GM21526 (cell line): ENCODE data around the gene HECTD4.
"Not testable (repeated sequence)": the region's sequence is repeated elsewhere in the genome, so short reads cannot be mapped to it uniquely, and the experiment has no call there.

ENCODE experiments used
- ATAC-seq: cut with Tn5 transposase; IDR thresholded peaks from one replicate; pipeline ENCODE4 v1.9.1; 2021; ENCODE audit warnings: moderate library complexity; ENCODE audit not compliant: unreplicated experiment, low FRiP score

Gene HECTD4

GRCh38 chr12:112165624-112166023 lies 216.6 kb downstream of the HECTD4 start:
- no peak for ATAC-seq

DNA sequence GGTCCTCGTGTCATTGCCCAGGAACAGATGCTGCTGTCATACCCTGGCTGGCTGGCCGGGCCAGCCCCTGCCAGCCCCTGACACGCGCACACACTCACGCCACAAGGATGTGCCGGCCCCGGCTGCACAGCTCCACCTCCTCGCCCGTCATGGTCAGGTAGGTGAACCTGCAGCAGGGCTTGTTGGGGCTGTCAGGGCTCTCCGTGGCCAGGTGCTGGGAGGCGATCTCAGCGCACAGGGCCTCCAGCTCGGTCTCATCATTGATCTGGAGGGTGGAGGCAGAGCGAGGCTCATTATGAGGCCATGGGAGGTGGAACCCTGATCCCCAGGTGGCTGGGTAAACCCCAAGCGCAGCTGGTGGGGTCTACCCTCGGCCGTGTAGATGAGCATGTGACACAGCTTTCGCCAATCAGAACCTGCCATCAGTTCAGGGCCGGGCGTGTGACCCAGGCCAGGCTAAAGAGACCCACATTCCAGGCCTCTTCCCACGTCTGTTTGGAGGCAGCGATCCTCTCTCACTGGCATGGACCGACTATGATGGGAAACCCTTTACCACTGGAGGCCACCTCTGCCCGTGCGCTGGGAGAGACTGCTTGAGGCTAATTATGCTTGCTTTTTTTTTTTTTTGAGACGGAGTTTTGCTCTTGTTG lies 218.1 kb downstream of the HECTD4 start:
- no peak for ATAC-seq

- ATAC-seq = no peak
These were observed 218.7 kb downstream of the HECTD4 start for GRCh38 chr12:112163471-112163991.

DNA sequence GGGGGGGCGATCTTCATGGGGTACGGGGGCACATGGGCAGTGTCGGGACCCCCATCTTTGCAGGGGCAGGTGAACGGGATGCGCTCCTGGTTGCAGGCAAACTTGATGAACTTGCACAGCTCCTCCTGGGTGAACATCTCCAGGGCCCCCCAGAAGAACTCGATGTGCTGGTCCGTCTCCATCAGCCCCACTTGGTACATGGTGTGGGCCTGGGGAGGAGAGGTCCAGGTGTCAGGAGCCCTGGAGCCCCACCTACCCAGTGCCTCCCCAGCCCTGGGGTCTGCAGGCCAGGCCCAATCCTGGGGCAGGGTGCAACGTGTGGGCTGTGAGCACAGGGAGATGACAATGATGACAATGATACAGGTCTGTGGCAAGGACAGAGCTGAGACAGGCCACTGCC lies 219.2 kb downstream of the HECTD4 start:
- ATAC-seq = no peak

DNA sequence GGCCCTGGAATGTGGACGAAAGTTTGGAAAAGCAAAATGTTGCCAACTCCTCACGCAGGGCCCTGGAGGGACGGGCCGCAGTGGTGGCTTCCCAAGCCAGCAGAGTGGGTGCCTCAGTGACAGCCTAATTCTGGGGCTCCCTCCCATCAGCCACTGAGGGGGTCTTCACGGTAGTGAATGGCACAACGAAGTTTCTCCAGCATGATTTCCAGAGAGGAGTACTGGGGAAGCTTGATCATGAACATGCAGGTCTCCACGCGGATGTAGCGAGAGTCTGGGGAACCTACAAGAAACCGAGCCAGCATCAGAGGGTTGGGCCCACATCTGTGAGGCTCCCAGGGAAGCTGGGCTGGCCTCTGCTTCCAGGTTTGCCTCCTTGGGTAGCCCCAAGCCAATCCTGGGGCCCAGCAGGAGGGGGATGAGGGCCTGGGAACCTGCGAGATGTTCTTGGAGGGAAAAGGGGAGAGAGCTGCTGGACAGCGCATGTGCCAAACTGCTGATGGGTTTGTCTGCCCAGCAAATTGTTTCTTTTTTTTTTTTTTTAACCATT lies 219.9 kb downstream of the HECTD4 start:
- no peak for ATAC-seq

- ATAC-seq = no peak
These were observed 220.5 kb downstream of the HECTD4 start for GRCh38 chr12:112161711-112162110.

GRCh38 chr12:112160611-112161010 lies 221.6 kb downstream of the HECTD4 start:
- no peak for ATAC-seq

DNA sequence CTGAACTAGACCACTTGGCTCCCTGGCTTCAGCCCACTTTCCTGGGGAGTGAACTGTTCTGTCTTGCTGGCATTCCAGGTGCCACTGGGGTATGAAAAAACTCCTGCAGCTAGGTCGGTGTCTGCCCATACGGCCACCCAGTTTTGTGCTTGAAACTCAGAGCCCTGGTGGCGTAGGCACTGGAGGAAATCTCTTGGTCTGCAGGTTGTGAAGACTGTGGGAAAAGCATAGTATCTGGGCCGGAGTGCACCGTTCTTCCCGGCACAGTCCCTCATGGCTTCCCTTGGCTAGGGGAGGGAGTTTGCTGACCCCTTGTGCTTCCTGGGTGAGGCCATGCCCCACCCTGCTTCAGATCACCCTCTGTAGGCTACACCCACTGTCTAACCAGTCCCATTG lies 223.1 kb downstream of the HECTD4 start:
- ATAC-seq = no peak

GRCh38 chr12:112158461-112159145 lies 223.6 kb downstream of the HECTD4 start:
- not testable (repeated sequence) for ATAC-seq

DNA sequence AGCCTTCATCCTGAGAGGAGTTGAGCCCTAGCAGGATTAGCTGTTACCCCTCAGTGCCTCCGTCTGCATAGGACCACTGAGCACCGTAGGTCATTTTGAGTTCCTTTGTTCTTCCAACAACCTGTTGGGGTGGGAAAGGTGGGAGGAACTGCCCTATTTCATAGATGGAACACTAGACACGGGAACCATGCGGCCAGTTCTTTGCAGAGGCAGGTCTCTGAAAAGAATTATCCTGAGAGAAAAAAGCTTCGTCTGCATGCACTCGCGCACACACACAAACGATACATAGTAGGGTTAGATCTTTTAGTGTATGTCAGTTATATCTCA lies 228.4 kb downstream of the HECTD4 start:
- no peak for ATAC-seq

- no peak for ATAC-seq
These were observed 228.9 kb downstream of the HECTD4 start for GRCh38 chr12:112153181-112153892.

- no peak for ATAC-seq
These were observed 230.3 kb downstream of the HECTD4 start for GRCh38 chr12:112151766-112152541.

- ATAC-seq = no peak
These were observed 232.6 kb downstream of the HECTD4 start for GRCh38 chr12:112149596-112149995.

DNA sequence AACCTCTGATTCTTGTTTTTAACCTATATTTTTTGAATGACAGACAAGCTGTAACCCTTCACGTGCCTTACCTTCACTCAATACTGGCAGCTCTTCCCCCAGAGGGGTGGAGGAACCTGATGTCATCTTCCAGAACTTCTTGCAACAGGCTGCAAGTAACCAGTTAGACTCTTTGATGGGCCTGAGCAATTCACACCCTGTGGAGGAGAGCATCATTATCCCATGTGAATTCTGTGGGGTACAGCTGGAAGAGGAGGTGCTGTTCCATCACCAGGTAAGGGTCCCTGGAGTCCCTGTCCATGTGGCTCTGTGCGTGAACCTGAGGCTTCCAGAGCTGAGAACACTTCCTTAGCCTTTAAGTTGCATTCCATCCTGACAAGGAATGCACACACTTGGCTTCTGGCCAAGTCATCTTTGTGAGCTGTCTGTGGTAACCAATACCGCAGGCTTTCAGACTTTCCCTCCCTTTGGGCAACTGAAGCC lies 234.2 kb downstream of the HECTD4 start:
- ATAC-seq = no peak

- no peak for ATAC-seq
These were observed 236.1 kb downstream of the HECTD4 start for GRCh38 chr12:112146123-112146522.

DNA sequence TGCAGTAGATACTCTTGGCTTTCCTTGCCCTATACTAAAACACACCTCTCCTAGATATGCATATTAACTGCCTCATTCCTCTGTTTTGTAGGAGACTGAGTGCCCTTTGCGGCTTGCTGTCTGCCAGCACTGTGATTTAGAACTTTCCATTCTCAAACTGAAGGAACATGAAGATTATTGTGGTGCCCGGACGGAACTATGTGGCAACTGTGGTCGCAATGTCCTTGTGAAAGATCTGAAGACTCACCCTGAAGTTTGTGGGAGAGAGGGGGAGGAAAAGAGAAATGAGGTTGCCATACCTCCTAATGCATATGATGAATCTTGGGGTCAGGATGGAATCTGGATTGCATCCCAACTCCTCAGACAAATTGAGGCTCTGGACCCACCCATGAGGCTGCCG lies 241.5 kb downstream of the HECTD4 start:
- no peak for ATAC-seq

DNA sequence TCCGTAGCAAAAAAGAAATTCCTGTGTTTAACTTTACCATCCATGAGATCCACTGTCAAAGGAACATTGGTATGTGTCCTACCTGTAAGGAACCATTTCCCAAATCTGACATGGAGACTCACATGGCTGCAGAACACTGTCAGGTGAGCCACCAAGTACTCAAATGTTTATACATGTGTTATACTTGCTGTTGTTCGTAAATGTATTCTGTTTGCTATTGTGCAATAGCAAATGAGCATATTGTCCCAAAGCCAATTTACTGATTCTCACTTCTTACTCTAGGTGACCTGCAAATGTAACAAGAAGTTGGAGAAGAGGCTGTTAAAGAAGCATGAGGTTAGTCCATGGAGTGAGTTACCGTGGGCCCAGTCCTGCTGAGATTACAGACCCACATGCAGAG lies 247.5 kb downstream of the HECTD4 start:
- ATAC-seq = no peak

- no peak for ATAC-seq
These were observed 248.8 kb downstream of the HECTD4 start for GRCh38 chr12:112133418-112133817.

DNA sequence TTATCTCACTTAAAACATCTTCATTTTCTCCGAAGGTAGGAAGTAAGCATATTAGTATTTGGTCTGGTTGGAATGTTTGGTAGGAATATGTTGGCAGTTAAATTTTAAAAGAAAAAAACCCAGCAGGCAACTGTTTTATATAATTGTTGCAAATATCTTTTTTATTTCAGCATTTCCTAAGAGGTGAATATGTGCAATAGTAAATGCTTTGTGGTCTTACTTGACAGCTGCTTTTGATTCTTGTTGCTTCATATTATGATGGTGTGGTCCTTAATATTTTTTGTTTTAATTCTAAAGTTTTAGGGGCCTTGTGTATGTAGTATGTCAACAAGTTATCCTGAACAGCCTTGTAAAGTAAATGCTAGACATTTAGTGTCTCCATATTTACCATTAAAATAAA lies 250.5 kb downstream of the HECTD4 start:
- ATAC-seq = no peak

- ATAC-seq = no peak
These were observed 251.7 kb downstream of the HECTD4 start for GRCh38 chr12:112130441-112130998.
